ENCODE data around the gene PLCZ1.
"Not testable (repeated sequence)": the region's sequence is repeated elsewhere in the genome, so short reads cannot be mapped to it uniquely, and the experiment has no call there.

PLCZ1 gene, protein sequence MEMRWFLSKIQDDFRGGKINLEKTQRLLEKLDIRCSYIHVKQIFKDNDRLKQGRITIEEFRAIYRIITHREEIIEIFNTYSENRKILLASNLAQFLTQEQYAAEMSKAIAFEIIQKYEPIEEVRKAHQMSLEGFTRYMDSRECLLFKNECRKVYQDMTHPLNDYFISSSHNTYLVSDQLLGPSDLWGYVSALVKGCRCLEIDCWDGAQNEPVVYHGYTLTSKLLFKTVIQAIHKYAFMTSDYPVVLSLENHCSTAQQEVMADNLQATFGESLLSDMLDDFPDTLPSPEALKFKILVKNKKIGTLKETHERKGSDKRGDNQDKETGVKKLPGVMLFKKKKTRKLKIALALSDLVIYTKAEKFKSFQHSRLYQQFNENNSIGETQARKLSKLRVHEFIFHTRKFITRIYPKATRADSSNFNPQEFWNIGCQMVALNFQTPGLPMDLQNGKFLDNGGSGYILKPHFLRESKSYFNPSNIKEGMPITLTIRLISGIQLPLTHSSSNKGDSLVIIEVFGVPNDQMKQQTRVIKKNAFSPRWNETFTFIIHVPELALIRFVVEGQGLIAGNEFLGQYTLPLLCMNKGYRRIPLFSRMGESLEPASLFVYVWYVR

DNA sequence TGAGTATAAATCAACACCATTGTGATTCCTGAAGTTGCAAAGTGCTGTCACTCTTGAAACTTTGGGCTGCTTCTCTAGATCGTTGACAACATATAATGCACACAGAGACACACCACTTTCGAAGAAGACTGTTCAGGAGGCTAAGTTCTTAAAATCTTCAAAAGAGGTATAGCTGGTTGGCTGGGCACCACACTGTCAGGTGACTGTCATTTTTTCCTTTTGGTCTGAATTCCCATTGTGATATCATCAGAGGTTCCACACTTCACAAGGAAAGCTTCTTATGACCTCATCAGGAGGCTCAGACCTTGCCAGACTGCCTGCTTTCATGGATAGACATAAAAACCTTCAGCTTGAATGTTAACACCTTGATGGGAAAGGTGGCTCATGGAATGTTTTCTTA lies at the start of gene PLCZ1, which contains the start of gene CAPZA3:
Gene PLCZ1 (minus strand): TSS at position 194 of the 400 bp plus-strand sequence. CDS start 641 bp downstream, outside the sequence.
Gene CAPZA3 (plus strand): TSS at position 301 of the 400 bp plus-strand sequence. CDS start 150 bp downstream, outside the sequence.
- DNase-seq: no peak

DNA sequence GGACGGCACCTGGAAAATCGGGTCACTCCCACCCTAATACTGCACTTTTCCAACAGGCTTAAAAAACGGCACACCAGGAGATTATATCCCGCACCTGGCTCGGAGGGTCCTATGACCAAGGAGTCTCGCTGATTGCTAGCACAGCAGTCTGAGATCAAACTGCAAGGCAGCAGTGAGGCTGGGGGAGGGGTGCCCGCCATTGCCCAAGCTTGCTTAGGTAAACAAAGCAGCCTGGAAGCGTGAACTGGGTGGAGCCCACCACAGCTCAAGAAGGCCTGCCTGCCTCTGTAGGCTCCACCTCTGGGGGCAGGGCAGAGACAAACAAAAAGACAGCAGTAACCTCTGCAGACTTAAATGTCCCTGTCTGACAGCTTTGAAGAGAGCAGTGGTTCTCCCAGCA lies 47.7 kb upstream of the PLCZ1 start:
- DNase-seq: not testable (repeated sequence)

DNA sequence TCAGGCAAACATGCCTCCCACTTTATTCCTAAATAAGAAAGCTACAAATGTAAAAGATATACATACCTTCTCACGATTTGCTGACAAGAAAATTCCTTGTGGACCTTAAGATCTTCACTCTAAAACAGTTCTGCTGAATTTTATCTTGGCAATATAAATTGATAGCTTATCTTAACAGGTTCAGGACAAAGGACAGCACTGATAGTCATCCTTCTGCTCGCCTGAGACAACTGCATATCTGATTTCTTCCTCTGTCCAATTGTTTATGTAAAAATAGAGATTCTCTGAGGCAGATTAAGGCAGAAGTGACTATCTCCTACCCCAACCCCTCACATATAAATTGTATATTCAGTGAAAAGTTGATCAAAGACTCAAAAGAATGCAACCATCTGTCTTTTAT lies 45.0 kb upstream of the PLCZ1 start:
- no peak for DNase-seq

DNA sequence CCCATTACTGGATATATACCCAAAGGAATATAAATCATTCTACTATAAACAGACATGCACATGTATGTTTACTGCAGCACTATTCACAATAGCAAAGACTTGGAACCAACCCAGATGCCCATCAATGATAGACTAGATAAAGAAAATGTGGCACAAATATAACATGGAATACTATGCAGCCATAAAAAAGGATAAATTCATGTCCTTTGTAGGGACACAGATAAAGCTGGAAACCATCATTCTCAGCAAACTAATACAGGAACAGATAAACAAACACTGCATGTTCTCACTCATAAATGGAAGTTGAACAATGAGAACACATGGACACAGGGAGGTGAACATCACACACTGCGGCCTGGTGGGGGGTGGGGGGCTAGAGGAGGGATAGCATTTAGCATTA lies 28.7 kb upstream of the PLCZ1 start:
- DNase-seq: not testable (repeated sequence)

DNA sequence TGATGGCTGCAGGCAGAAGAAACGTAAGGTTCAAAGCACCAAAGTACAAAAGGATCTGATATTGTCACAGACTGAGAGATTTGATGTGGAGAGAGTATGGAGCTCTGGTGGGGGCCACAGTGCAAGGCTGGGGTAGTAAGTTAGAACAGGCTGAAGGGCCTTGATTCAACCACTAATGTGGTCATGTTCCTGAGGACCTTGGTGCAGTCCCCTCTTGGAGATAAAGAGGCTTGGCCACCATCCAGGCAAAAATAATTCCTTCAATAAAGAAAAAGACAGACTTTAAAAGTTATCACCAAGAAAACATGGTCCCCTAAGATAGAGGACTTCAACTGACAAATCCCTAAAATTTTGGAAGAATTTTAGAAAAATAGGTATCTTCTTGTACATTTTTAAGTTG lies 17.5 kb upstream of the PLCZ1 start:
- no peak for DNase-seq

DNA sequence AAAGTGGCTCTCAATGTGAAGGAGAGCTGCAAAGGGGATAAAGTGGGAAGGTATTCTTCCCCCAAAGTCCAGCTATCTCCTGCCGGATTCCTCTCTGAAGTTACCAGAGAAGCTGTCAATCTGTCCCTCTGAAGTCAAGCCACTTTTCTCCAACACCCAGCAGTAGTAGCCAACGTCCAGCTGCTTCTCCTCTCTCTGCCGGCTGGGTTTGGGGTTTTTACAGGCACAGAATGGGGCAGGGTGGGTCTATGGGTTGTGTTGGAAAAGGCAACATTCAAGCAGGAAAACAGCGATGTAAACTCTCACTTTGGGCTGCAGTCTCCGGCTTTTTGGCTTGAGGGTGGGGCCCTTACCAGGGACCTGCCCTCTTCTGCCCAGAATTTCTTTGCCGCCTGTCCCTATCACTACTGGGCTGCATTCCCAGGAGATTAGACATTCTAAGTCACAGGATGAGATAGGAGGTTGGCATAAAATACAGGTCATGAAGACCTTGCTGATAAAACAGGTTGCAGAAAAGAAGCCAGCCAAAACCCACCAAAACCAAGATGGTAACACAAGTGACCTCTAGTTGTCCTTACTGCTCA lies 16.4 kb upstream of the PLCZ1 start:
- DNase-seq: no peak

DNA sequence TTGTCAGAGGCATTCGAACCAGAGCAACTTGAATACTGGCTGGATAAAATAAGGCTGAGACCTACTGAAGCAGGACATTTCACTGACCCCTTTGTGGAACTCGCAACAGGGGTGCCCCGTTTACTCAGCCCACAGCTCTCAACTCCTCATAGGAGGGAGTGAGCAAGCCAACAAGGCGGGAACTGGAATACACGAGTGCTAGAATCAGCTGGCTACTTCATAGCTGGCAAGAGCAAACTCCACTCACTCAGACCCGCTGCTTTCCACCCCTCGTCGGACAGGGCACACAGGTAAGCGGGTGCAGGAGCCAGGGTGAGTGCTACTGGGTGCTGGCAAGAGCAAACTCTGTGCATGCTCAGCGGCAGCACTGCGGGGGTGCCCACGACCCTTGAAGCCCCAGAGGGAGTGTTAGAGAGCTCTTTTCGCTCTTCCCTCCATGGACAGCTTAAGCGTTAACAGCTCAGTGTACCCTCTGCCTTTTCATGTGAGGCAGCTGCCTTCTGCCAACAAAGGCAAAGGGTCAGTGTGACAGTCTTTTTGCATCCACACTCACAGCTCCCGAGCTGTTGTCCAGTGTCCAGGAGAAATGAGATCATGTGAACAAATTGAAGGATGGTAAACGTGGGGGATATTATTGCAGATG lies 15.8 kb upstream of the PLCZ1 start:
- no peak for DNase-seq

DNA sequence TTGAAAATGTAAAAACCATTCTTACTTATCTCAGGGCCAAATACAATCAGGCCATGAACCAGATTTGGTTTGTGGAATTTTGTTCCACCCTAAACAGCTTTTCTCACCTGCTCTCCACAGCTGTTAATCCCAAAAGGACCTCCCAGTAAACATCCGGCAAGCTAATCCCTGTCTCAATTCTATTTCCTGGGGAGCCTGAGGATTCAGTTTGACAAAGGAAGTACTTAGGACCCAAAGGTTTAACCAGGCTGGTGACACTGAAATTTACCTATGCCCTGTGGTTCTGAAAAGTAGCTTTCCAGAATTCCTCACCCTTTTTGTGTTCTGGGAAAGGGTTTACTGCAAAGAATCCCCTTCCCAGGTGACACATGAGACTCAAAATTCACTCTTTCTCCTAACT lies 15.1 kb upstream of the PLCZ1 start:
- no peak for DNase-seq

DNA sequence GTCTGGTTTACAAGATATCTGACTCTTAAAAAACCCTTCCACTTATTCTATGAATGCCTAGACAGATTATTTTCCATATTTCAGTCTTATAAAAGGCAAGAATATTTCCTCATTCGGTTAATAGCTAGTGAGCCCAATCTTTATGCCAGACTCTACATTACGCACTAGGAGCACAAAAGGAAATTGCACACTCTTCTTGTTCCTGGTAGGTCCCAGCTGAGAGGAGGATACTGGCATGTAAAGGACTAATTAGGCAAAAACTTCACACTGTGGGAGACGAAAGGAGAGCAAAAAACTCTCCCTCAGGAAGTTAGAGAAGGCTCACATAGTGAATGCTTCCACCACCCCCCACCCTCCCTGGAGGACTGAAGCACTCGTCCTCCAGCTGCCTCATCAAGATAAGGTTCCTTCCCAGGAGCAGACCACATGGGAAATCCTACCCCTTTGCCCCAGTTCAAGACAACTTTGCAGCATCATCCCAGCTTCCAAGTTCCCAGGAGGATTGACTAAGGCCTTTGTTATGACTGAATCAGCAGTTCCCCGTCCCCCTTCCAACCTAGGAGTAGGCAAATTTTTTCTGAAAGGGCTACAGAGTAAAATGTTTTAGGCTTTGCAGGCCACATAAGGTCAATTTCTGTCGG lies 14.6 kb upstream of the PLCZ1 start:
- no peak for DNase-seq

DNA sequence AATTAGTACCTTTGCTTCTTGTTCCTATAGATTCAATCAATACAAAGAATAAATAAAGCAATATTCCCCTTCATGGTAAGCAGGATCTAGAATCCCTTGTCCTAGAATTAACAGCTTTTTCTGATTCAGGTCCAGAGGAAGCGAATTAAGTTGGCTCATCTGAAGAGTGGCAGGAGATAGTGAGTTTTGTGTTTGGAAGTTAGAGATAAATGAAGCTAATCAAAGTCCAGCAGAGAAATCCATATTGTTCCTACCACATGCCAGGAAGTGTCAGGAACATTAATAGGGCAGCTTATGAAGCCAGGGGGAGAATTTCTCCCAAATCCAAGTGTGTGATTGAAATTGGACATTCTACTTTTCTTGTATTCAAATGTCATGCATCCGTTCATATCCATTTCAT lies 14.1 kb upstream of the PLCZ1 start:
- DNase-seq: no peak

DNA sequence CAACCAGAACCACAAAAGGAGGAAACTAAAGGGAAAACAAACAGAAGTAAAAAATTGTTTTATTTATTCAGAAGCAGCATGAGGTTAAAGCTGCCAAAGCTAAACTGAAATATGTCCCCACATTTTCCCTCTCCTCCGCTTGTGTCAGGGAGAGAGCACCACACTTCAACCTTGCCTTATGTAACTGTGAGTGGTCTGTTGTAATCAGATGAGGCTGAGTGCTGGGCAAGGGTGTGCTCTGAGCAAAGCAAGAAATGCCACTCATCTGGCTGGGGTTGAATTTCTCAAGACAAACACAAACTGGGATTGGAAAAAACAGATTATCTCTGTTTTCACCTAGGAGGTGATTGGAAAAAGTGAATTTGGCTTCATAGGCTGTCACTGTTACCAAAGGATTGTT lies 12.3 kb upstream of the PLCZ1 start:
- no peak for DNase-seq

DNA sequence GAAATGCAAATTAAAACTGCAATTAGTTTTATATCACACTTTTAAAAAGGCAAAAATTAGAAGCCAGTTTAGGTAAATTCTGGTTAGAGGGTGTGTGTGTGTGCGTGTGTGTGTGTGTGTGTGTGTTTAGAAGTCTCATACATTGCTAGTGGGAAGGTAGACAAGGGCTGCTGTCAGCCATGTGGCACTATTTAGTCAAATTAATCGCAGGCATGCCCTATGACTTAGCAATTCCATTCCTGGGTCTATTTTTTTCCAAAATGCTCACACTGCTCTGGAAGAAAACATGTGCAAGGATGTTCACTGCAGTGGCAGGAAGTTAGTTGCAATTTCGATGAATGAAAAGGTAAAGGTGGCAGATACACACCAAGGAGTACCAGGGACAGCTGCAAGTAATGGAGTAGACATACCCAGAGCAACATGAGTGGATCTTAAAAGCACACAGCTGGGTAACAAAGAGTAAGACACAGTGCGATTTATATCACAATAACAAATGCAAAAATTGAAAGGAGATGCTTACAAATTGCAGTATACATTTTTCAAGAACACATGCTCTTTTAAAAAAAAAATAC lies 11.7 kb upstream of the PLCZ1 start:
- no peak for DNase-seq

DNA sequence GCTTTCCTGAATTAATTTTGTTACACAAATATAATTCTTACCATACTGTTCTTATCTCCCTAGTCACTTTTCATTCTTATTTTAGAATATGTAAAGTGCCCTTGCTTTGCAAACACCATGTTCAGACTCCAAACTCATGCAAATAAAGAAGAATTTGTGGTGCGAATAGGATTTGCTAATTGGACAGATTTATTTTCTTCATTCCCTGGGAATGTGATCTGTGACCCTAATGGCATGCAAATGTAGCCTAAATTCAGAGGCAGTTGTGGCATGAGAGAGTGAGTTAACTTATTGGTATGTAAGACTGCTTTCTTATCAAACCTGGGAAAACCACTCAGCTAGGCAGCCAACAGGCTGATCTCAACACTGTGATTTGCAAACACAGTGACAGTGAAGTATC lies 10.1 kb upstream of the PLCZ1 start:
- DNase-seq: no peak

DNA sequence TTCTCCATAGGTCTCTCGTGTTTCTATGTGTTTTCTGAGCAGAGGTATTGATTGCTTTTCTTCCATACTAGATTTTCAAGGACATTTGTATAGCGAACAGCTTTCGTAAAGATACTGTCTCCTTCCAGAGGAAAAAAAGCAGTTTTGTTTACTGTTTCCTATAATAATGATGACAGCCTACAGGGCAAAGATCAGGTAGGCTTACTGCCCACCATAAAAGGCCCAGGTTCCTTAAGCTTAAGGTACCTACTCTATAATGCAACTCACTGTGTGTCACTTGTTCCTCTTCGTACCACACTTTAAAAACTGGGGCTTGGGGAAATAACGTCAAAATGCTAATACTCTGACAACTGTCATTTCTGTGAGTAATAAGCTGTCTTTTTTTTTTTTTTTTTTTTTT lies 6.7 kb downstream of the PLCZ1 start:
- DNase-seq: no peak

DNA sequence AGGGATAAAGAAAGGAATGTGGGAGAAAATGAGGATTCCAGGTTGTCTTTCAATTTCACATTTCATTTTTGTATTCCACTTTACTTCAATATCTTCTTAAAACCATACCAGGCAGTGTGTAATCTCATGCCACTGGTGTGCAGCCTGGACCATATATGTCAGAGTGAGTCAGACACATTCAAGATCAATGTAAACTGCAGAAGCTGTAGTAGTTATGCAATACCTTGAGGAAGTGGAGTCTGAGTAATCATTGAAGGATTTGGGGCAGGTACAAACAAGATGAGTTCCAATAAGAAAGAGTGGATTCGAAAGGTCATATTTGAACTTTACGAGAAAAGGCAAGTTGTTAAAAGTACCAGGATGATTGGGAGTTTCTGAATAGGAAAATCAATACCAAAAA lies 14.1 kb downstream of the PLCZ1 start:
- no peak for DNase-seq

DNA sequence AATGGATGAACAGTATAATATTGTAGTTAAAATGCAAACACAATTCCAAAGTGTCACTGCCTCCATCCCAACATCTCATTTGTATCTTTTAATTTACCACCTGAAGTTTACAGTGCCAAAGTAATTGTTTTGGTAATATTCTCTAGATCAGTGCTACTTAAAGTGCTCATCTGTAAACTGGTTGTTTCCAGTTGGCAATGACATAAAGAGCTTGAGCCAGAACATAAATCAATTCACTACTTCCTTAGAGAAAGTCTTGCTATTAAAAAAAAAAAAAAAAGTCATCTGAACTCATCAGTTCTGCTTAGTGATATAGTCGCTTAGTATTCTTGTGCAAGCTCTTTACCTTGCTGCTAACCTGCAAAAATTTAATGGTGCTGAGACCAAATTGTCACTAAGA lies 16.4 kb downstream of the PLCZ1 start:
- DNase-seq: no peak

DNA sequence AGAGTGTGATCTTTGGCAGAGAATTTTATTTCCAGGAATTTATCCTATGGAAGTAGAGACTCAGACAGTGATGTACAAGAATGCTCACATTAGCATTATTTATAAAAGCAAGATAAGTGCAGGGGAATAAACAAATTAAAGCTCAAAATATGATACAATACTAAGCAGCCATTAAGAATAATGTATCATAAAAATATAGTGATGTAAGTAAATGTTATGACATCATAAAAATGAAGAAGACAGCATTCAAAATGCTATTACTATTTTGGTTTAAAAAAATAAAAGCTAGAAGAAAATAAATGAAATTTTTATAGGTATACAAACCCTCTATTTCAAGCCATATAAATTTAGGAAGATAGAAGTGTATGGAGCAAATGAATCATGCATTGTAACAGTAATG lies 17.1 kb downstream of the PLCZ1 start:
- DNase-seq: no peak

DNA sequence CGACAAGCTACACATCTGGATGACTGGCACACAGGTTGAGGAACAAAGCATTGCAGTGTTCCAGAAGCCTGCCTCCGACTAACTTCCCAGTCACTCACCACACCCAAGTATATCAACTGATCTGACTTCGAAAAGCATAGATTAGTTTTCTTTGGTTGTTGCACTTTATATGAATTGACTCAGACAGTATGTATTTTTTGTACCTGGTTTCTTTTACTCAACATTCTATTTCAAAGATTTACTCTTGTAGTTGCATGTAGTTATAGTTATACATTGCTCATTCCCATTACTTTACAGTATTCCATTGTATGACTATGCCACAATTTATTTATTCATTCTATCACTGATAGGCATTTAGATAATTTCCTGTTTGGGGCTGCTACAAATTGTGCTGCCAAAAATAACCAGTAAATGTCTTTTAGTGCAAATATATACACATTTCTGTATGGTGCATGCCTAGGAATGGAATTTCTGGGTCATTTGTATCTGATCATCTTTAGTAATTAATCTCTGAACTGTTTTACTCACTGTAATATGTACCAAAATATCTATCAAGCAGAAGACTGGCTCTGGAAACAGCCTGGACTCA lies 17.8 kb downstream of the PLCZ1 start:
- no peak for DNase-seq

DNA sequence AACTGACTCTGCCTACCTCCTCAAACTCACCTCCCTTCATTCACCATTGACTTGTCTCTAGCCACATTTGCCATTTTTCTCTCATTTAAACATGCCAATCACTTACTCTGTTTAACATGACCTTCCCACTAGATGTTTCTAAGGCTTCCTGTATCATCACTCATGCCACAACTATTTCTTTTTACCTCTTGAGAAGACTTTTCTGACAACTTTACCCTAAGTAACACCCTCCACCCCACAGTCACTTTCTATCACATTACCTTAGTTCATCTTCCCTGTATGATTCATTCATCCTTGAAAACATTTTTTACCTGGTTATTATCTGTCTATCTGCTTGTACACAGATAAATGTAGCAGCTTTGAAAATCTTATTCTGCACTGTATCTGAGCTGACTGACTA lies 19.4 kb downstream of the PLCZ1 start:
- DNase-seq: no peak

DNA sequence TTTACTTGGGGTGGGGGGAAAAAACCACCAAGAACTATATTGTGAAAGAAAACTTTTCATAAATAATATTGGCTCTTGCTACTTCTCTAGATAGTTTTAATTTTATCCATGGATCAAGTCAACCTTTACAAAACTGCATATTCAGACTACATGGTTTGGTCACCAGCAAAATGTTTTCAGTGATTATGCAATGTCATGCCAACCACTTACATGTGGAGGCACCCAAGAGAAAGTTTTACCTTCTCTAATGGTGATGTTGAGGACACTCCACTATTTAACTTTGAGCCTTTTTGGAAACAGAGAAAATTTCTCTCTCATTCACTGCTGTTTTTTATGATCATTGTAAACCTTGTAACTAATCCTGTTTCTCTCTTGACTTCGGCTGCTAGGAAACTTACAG lies 21.6 kb downstream of the PLCZ1 start:
- no peak for DNase-seq

DNA sequence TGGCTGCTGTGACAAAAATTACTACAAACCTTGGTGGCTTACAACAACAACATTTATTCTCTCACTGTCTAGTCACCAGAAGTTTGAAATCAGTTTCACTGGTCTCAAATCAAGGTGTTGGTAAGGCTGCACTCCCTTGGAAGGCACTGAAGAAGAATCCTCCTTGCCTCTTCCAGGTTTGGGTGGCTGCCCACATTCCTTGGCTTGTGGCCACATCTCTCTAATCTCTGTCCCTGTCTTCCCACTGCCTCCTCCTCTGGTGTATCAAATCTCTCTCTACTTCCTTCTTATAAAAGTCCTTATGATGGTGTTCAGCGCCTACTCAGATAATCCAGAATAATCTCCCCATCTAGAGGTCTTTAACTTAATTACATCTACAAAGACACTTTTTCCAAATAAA lies 31.0 kb downstream of the PLCZ1 start:
- no peak for DNase-seq

DNA sequence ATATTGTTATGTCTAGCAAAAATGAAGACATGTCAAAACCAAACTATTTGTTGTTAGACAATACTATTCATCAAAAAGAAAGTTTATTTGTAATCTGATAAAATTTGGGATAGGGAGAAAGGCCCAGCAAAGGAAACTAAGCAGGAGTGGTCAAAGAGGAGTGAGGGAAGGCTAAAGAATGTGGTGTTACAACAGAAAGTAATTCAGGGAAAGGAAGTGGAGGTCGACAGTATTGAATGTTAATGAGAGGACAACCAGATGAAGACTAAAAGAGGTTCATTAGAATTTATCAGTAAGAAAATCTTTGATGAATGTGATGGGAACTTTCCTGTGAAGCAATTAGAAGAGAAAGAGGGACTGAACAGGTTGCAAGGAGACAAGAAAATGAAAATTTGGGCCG lies 33.9 kb downstream of the PLCZ1 start:
- no peak for DNase-seq

All from cerebellar nuclear complex (tissue), 1 donor.